Stimulated activated CD4-positive, alpha-beta T cell treated with anti-CD3 and anti-CD28 coated beads, Interleukin-1b, Interleukin-23, amount 100 ng/mL, for 24 hours (primary cell): ENCODE data around the gene PLCB1.

Experiments
- DNase-seq, 4 experiments: peaks; one replicate each; pipeline ENCODE4 v3.0.0-alpha.2; 2020; ENCODE audit warnings: low read depth in 4 of 4, low spot score in 1 of 4

The PLCB1 gene

GRCh38 chr20:8242827-8243724 is 111.0 kb downstream of the PLCB1 start:
- DNase-seq = no peak

- no peak for DNase-seq
Measured at GRCh38 chr20:8244637-8245036, 112.6 kb downstream of the PLCB1 start.

- no peak for DNase-seq
Measured at GRCh38 chr20:8246153-8246552, 114.1 kb downstream of the PLCB1 start.

- no peak for DNase-seq
Measured at GRCh38 chr20:8246716-8247115, 114.7 kb downstream of the PLCB1 start.

- DNase-seq = no peak
Measured at GRCh38 chr20:8248051-8248450, 116.0 kb downstream of the PLCB1 start.

DNA sequence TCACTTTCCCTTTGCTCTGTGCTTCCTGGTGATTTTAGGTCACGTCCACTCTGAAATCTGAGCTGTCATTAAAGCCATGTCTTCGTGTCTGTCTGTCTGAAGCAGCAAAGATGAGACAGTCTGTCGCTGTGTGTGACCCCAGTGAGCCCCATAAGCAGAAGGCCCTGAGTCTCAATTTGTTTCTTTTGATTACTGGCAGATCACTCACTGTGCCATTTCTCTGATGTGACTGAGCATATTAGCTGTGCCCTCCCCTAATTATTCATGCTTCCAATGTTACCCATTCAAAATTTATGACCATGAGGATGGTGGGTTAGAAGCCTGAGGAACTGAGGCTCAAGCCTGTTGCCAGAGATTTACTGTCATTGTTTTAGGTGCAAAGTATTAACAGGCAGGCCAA is 117.6 kb downstream of the PLCB1 start:
- no peak for DNase-seq

DNA sequence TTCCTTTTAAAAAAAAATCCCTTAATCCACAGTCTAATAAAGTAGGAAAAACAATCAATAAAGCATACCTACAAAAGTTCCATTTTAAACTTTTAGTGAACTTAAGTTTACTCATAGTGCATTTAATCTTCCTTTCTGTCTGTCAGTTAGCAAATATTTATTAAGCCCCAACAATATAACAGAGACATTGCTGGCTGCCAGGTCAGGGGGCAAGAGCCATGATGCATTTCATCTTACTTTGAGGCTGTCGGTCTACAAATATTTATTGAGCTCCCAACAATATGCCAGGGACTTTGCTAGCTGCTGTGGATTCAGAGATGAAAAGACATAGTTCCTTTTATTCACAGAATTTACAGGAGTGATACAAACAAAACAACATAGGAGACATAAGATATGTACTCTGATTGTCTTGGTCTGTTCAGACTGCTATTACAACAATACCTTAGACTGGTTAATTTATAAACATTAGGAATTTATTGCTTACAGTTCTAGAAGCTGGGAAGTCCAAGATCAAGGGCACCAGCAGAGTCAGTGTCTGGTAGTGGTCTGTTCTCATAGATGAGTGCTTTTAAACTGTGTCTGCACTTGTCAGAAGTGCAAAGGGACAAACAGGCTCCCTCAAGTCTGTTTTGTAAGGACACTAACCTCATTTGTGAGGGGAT is 118.6 kb downstream of the PLCB1 start:
- DNase-seq = no peak

- DNase-seq = no peak
Measured at GRCh38 chr20:8251201-8251575, 119.1 kb downstream of the PLCB1 start.

GRCh38 chr20:8254911-8255582 is 123.0 kb downstream of the PLCB1 start:
- no peak for DNase-seq

DNA sequence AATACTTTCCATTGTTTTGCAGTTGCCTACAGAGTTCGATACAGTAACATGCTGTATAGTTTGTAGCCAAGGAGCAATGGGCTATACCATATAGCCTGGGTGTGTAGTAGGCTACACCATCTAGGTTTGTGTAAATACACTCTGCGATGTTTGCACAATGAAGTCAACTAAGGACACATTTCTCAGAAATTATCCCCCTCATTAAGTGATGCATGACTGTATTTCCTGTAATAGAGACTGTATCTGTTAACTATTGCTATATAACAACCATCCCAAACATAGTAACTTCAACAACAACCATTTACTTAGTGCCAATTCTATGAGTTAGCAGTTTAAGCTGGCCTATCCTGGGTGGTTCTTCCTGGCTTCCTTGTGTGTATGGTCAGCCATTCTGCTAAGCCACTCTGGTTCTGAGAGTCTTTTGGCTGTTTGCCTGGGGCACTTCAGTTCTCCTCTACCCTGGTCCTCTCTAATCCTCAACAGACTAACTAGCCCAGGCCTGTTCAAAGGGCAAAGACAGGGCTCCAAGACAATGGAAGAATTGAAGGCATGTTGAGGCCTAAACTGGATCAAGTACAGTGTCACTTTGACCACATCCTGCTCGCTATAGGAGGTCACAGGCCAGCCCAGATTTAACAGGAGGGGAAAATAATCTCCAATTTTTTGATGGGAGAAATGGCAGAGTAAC is 124.0 kb downstream of the PLCB1 start:
- DNase-seq = no peak

DNA sequence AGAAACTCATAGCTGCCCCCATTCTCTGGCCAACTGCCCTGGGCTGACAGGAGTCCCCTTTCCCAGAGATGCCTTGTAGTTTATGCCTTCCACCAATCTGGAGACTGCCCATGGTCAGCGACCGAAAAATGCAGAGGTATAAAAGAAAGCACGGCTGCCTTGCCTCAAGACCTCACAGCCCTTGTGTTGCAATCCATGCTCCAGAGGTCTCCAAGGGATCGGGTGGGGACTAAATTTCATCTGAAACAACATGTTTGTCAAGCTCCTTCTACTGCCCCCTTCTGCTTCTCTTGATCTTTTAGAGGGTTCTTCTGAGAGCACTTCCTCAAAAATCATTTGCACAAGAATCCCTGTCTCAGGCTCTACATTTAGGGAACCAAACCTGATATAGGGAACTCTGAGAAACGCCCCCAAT is 128.8 kb downstream of the PLCB1 start:
- no peak for DNase-seq

GRCh38 chr20:8262721-8263120 is 130.7 kb downstream of the PLCB1 start:
- DNase-seq = no peak

- DNase-seq = no peak
Measured at GRCh38 chr20:8265588-8265987, 133.5 kb downstream of the PLCB1 start.

DNA sequence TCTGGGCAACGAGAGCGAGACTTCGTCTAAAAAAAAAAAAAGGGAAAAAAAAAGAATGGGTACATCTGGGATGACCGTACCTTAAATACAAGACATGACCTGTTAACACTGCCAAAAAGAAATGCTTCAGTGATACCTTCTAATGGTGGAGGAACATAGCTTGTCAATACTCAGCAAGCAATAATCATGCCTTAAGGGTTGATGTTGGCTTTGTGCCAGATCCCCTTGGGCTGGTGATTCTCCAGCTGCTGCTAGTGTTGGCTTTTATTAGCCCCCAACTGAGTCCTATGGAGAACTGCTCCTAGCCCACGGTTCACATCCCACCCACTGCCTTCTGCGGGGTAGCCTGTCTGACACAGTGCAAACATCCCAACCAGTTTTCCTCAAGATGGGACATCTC is 134.9 kb downstream of the PLCB1 start:
- DNase-seq = no peak

GRCh38 chr20:8271727-8272126 is 139.7 kb downstream of the PLCB1 start:
- no peak for DNase-seq

- DNase-seq = no peak
Measured at GRCh38 chr20:8272766-8273165, 140.7 kb downstream of the PLCB1 start.

- DNase-seq = no peak
Measured at GRCh38 chr20:8284902-8285301, 152.8 kb downstream of the PLCB1 start.

GRCh38 chr20:8287340-8287739 is 155.3 kb downstream of the PLCB1 start:
- no peak for DNase-seq

GRCh38 chr20:8291200-8291599 is 159.1 kb downstream of the PLCB1 start:
- no peak for DNase-seq

DNA sequence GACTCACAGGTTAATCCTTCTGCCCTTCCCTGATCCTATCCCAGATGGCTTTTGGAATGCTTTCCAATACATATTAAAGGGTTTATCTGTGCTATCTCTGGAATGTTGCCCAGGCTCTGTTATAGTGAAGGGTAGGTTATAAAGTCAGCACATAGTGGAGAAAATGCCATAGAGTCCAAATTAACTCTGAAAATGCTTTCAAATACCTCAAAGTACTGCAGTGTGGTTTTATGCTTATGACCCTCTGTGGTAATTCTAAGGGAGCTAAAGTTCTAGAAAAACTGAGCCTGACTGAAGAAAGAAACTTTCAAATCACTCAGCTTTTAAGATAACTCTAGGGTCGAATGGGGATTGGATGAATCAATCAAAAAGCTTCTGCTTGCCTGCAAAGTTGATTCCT is 159.8 kb downstream of the PLCB1 start:
- no peak for DNase-seq

- no peak for DNase-seq
Measured at GRCh38 chr20:8292793-8293192, 160.7 kb downstream of the PLCB1 start.
